GM23248 (cell line): ENCODE results near the gene TMEM164.

Source experiments
- EZH2 ChIP-seq: fragments of 200-600 bp; sonication (generic); IDR thresholded peaks from 2 replicates; pipeline ENCODE4 v1.6.1; 2018; ENCODE audit warnings: antibody characterized with exemption, mild to moderate bottlenecking; ENCODE audit not compliant: insufficient read depth, poor library complexity, severe bottlenecking
- EZH2phosphoT487 ChIP-seq: fragments of 200-600 bp; sonication (generic); IDR thresholded peaks from 2 replicates; pipeline ENCODE4 v1.6.1; 2018; ENCODE audit warnings: antibody characterized with exemption, moderate library complexity, mild to moderate bottlenecking, low read depth; ENCODE audit not compliant: insufficient read depth

- TF ChIP-seq EZH2phosphoT487, result no peak
- TF ChIP-seq EZH2, result no peak
Measured at GRCh38 chrX:110136136-110136535, 133.2 kb downstream of the TMEM164 start.
